Fibroblast of villous mesenchyme (primary cell): ENCODE data around the gene HOMER3. TPM values are rescaled to one million over a fixed set of nuclear protein-coding genes. Genes with fewer than 3 reads are reported as not detected.

Experiments used
- DNase-seq: peaks from one replicate; pipeline ENCODE4 v3.0.0-alpha.2; 2010; ENCODE audit warnings: low read depth
- H3K4me3 ChIP-seq: 2 replicates; pipeline ENCODE4 v1.5.1; 2011; ENCODE audit warnings: low read depth, mild to moderate bottlenecking, low read length
- total RNA-seq: library from RNA; depleted of rRNA; stranded (reverse); fragments of >200 nt; gene quantifications from 2 replicates; pipeline ENCODE4 v1.2.3, GENCODE V29; 2012
- TF ChIP-seq, protein P1 (sequence below): IDR thresholded peaks from 2 replicates; pipeline ENCODE4 v1.5.1; 2012; ENCODE audit warnings: low read depth, mild to moderate bottlenecking, low read length; ENCODE audit not compliant: insufficient read depth

Gene HOMER3
- total RNA-seq, 1 donor: 58.3 TPM

DNA sequence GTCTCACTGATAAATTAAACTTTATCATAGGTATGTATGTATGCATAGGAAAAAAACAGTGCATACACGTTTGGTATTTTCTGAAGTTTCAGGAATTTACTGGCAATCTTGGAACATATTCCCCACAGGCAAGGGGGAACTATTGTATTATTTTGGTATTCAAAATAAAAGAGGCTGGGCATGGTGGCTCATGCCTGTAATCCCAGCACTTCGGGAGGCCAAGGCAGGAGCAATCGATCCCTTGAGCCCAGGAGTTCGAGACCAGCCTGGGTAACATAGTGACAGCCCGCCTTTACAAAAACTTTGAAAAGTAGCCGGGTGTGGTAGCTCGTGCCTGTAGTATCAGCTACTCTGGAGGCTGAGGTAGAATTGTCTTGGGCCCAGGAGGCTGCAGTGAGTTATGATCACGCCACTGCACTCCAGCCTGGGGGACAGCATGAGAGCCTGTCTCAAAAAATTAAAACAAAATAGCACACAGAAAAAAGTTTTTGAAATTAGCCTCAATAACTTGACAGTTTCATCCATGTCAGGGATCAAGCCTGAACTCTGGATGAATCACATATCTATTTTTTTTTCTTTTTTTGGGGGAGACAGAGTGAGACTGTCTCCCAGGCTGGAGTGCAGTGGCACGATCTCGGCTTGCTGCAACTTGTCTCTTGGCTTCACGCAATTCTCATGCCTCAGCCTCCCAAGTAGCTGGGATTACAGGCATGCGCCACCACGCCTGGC, 29.1 kb upstream of the HOMER3 start:
- DNase-seq: no peak
- TF ChIP-seq, protein P1, sequence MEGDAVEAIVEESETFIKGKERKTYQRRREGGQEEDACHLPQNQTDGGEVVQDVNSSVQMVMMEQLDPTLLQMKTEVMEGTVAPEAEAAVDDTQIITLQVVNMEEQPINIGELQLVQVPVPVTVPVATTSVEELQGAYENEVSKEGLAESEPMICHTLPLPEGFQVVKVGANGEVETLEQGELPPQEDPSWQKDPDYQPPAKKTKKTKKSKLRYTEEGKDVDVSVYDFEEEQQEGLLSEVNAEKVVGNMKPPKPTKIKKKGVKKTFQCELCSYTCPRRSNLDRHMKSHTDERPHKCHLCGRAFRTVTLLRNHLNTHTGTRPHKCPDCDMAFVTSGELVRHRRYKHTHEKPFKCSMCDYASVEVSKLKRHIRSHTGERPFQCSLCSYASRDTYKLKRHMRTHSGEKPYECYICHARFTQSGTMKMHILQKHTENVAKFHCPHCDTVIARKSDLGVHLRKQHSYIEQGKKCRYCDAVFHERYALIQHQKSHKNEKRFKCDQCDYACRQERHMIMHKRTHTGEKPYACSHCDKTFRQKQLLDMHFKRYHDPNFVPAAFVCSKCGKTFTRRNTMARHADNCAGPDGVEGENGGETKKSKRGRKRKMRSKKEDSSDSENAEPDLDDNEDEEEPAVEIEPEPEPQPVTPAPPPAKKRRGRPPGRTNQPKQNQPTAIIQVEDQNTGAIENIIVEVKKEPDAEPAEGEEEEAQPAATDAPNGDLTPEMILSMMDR: no peak
- H3K4me3 ChIP-seq: no peak overlapping the region

DNA sequence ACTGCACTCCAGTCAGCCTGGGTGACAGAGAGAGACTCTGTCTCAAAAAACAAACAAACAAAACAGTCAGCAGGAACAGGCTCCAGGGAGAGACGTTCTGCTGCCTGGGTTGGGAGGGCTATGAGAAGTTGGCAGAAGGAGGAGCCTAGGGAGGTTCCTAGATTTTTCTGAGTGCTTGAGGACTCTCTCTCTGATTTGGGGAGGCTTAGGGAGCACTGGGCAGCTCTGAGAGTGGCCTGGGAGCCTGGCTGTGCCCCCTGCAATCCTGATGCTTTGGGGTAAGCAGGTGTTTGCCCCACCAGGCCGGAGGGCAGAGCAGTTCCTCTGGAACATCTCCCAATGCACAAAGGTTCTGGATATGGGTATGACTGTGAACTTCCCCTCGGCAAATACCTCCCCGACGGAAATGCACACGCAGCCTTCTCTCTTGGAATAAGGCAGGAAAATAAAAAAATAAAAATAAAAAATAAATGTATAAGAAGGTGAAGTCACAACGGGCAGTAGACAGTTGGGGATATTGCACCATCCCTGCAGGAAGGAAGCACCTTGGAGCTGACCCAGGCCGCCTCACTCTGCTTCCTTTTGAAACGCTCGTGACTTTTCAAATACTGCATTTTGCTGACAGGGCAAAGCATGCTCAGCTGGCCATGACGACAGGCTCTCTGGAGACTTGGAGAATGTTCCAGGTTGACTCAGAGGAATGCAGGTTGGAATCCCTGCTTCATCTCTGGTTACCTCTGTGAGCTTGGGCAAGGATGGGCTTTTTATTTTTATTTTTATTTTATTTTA, 26.5 kb upstream of the HOMER3 start:
- DNase-seq: peak; percentile 41
- TF ChIP-seq, protein P1: no peak
- H3K4me3 ChIP-seq: no peak overlapping the region

DNA sequence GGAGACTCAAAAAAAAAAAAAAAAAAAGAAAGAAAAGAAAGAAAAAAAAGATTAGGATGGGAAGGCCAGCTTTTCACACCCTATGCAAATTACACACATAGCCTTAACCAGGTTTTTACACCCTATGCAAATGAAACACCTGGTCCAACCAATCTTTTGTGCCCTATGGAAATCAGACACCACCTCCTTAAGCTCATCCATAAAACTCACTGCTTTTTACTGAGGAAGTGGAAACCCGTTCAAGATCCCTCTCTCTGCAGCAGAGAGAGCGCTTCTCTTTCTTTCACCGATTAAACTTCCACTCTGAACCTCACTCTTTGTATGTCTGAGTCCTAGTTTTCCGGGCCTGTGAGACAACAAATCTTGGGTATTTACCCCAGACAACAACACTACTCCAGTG, 25.3 kb upstream of the HOMER3 start:
- TF ChIP-seq, protein P1: no peak
- no peak for DNase-seq
- H3K4me3 ChIP-seq: no peak overlapping the region

DNA sequence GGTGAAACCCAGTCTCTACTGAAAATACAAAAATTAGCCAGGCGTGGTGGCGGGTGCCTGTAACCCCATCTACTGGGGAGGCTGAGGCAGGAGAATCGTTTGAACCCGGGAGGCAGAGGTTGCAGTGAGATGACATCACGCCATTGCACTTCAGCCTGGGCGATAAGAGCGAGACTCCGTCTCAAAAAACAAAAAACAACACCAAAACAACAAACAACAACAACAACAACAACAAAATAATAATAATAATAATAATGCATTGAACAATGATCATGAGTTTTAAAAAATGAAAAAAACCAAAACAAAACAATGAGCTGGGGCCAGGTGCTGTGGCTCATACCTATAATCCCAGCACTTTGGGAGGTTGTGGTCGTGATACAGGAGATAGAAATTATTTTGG, 23.1 kb upstream of the HOMER3 start:
- no peak overlapping the region for H3K4me3 ChIP-seq
- TF ChIP-seq, protein P1: no peak
- no peak for DNase-seq

DNA sequence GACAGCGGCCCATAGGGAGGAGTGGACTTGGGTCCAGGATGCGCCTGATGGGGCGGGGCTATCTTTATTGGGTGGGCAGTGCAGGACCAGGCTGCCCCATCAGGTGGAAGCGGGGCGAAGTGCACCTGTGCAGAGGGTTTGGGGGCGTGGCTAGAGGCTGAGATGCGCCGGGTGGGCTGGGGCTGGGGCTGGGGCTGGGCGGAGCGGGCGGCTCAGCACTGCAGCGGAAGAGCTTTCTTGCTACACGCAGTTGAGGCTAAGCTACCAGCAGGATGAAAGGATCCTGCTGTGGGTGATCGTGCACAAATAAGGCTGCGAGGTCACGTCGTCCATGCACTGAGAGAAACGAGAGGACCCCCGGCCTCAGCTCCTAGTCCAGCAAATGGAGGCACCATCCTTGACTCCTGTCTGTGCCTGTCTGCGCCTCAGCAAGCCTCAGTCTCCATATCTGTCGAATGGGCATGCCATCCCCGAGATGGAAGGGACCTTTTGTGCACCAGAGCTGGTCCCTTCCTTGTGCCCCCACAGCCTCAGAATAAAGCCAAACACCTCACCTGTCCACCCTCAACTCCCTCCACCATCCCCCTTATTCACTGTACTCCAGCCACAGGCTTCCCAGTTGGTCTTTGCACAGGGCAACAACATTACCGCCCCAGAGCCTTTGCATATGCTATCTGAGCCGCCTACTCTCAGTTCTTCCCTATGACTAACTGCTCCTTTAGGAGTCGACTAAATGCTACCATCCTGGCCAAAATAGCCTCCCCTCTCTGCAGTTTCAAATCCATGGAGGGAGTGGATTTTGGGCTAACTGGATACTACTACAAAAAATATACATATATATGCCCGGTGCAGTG, 21.0 kb upstream of the HOMER3 start:
- no peak overlapping the region for H3K4me3 ChIP-seq
- TF ChIP-seq, protein P1: no peak
- no peak for DNase-seq

DNA sequence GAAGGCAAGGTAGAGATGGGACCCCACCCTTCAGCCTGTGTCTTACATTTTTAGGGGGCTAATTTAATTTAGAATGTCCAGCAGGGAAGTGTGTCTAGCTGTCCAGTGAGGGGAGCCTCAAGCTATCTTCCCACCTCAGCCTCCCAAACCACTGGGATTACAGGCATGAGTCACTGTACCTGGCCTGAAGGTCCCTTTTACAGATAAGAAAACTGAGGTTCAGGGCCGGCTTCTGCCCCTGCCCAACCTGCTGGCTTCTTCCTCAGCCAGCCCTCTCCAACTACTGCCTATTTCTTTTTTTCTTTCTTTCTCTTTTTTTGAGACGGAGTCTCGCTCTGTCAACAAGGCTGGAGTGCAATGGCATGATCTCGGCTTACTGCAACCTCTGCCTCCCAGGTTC, 19.4 kb upstream of the HOMER3 start:
- no peak overlapping the region for H3K4me3 ChIP-seq
- TF ChIP-seq, protein P1: no peak
- DNase-seq: no peak
